HCT116 (cell line): Measurements from ENCODE around the gene DPF3. TPM values are rescaled to one million over a fixed set of nuclear protein-coding genes. Genes with fewer than 3 reads are reported as not detected.

ENCODE experiments used
- ATAC-seq: fragments of 200-7000 bp; cut with Tn5 transposase; 2 replicates; pipeline ENCODE4 v1.9.1; 2020; ENCODE audit warnings: mild to moderate bottlenecking, moderate library complexity
- BruUV-seq: library from RNA; stranded (reverse); fragments of 400-500 nt; replicated peaks from 2 replicates; lab custom pipeline; 2021; lab: Mats Ljungman, UMichigan
- CTCF ChIA-PET: fragments of 300-600 bp; sonication (Branson Sonifier 250); formaldehyde crosslinking; loops from one replicate; lab custom pipeline; 2021; ENCODE audit warnings: antibody characterized with exemption; lab: Charles Lee
- POLR2A ChIA-PET: fragments of 300-600, 350-600 bp; sonication (Branson Sonifier 250); formaldehyde crosslinking; loops from one replicate; lab custom pipeline; 2021; ENCODE audit warnings: antibody characterized with exemption; lab: Charles Lee
- RAD21 ChIA-PET, 2 experiments: fragments of 300-600 bp; sonication (Branson Sonifier 250); formaldehyde crosslinking; loops; one replicate each; lab custom pipeline; 2023; ENCODE audit warnings: low total read pairs in 2 of 2; ENCODE audit not compliant: uncharacterized antibody in 2 of 2, unreplicated experiment in 2 of 2, low non-redundant PET in 1 of 2; lab: Charles Lee
- DNase-seq: peaks from one replicate; pipeline ENCODE4 v3.0.0-alpha.2; 2010; ENCODE audit warnings: low read depth, low spot score
- H2AFZ ChIP-seq: fragments of 200-600 bp; shearing (Covaris generic), sonication (generic); 2 replicates; pipeline ENCODE4 v1.6.1; 2017; ENCODE audit warnings: low read depth, mixed run types, mixed read lengths, antibody characterized with exemption, low read length; ENCODE audit not compliant: poor library complexity, severe bottlenecking
- H3K27ac ChIP-seq: 2 replicates; pipeline ENCODE4 v1.5.1; 2012; ENCODE audit warnings: low read depth, low read length
- H3K27me3 ChIP-seq: fragments of 200-600 bp; sonication (generic); 2 replicates; pipeline ENCODE4 v1.6.1; 2016; ENCODE audit warnings: mixed run types, low read length, mixed read lengths; ENCODE audit not compliant: insufficient read depth
- H3K36me3 ChIP-seq, 2 experiments: fragments of 200-500 bp in 1 of 2; fragments of 200-600 bp in 1 of 2; sonication (Bioruptor generic) in 1 of 2; sonication (generic) in 1 of 2; 2 replicates each; pipeline versions ENCODE4 v1.5.1 to v1.6.1; 2014 to 2016; ENCODE audit warnings: low read length in 2 of 2, inconsistent platforms in 1 of 2, mixed read lengths in 1 of 2, mixed run types in 1 of 2; ENCODE audit not compliant: insufficient read depth in 2 of 2, control insufficient read depth in 1 of 2
- H3K4me1 ChIP-seq, 2 experiments: fragments of 200-600 bp in 1 of 2; sonication (generic) in 1 of 2; 2 replicates each; pipeline versions ENCODE4 v1.5.1 to v1.6.1; 2012 to 2017; ENCODE audit warnings: low read length in 2 of 2, inconsistent platforms in 1 of 2, mild to moderate bottlenecking in 1 of 2, mixed read lengths in 1 of 2, mixed run types in 1 of 2, moderate library complexity in 1 of 2; ENCODE audit not compliant: insufficient read depth in 2 of 2, control insufficient read depth in 1 of 2
- H3K4me2 ChIP-seq: fragments of 200-600 bp; sonication (generic); 2 replicates; pipeline ENCODE4 v1.6.1; 2017; ENCODE audit warnings: mixed run types, low read length, mixed read lengths
- H3K4me3 ChIP-seq, 2 experiments: fragments of 200-600 bp in 1 of 2; sonication (generic) in 1 of 2; replicated peaks in 1 of 2; 2 replicates each; pipeline ENCODE4 v1.5.1; 2011 to 2016; ENCODE audit warnings: low read length in 2 of 2, control low read depth in 1 of 2, low read depth in 1 of 2, mild to moderate bottlenecking in 1 of 2, mixed read lengths in 1 of 2, mixed run types in 1 of 2
- H3K79me2 ChIP-seq: fragments of 200-600 bp; sonication (generic); 2 replicates; pipeline ENCODE4 v1.6.1; 2017; ENCODE audit warnings: mild to moderate bottlenecking, mixed run types, low read length, moderate library complexity, mixed read lengths; ENCODE audit not compliant: insufficient read depth
- H3K9ac ChIP-seq: fragments of 200-600 bp; sonication (generic); 2 replicates; pipeline ENCODE4 v1.6.1; 2016; ENCODE audit warnings: low read length, mixed read lengths
- H3K9me2 ChIP-seq: fragments of 200-600 bp; sonication (generic), shearing (Covaris generic); 2 replicates; pipeline ENCODE4 v1.6.1; 2017; ENCODE audit warnings: mixed run types, mild to moderate bottlenecking, moderate library complexity; ENCODE audit not compliant: insufficient read depth
- H3K9me3 ChIP-seq, 2 experiments: fragments of 200-500 bp in 1 of 2; fragments of 200-600 bp in 1 of 2; sonication (Bioruptor generic) in 1 of 2; sonication (generic) in 1 of 2; 2 replicates each; pipeline ENCODE4 v1.6.1; 2014 to 2017; ENCODE audit warnings: low read length in 2 of 2, mixed read lengths in 2 of 2, inconsistent platforms in 1 of 2, low read depth in 1 of 2, mild to moderate bottlenecking in 1 of 2, mixed run types in 1 of 2, moderate library complexity in 1 of 2; ENCODE audit not compliant: control insufficient read depth in 1 of 2, insufficient read depth in 1 of 2
- H4K20me1 ChIP-seq: fragments of 200-600 bp; sonication (generic), shearing (Covaris generic); 2 replicates; pipeline ENCODE4 v1.6.1; 2017; ENCODE audit warnings: mixed run types, mild to moderate bottlenecking, moderate library complexity; ENCODE audit not compliant: insufficient read depth
- ATF3 ChIP-seq: IDR thresholded peaks from 2 replicates; pipeline ENCODE4 v1.6.1; 2012
- CBX3 ChIP-seq: IDR thresholded peaks from 2 replicates; pipeline ENCODE4 v1.6.1; 2012; ENCODE audit warnings: low read depth
- CEBPB ChIP-seq: IDR thresholded peaks from 2 replicates; pipeline ENCODE4 v1.6.1; 2012; ENCODE audit warnings: low read depth
- CTCF ChIP-seq, 3 experiments: fragments of 200-600 bp in 1 of 3; sonication (generic) in 1 of 3; IDR thresholded peaks in 2 of 3; conservative IDR thresholded peaks in 1 of 3; 2 replicates each; pipeline ENCODE4 v1.5.1; 2012 to 2017; ENCODE audit warnings: low read depth in 2 of 3, low read length in 2 of 3, antibody characterized with exemption in 1 of 3, borderline replicate concordance in 1 of 3, control low read depth in 1 of 3, mild to moderate bottlenecking in 1 of 3, mixed read lengths in 1 of 3, mixed run types in 1 of 3, moderate library complexity in 1 of 3; ENCODE audit not compliant: insufficient read depth in 1 of 3
- EGR1 ChIP-seq: IDR thresholded peaks from 2 replicates; pipeline ENCODE4 v1.6.1; 2012; ENCODE audit warnings: low read depth
- EZH2 ChIP-seq: fragments of 200-600 bp; sonication (generic); IDR thresholded peaks from 2 replicates; pipeline ENCODE4 v1.6.1; 2017; ENCODE audit warnings: antibody characterized with exemption, mixed run types
- FOSL1 ChIP-seq: IDR thresholded peaks from 2 replicates; pipeline ENCODE4 v1.6.1; 2012; ENCODE audit warnings: low read depth
- JUND ChIP-seq: IDR thresholded peaks from 2 replicates; pipeline ENCODE4 v1.6.1; 2012
- MAX ChIP-seq: IDR thresholded peaks from 2 replicates; pipeline ENCODE4 v1.6.1; 2012
- POLR2A ChIP-seq: IDR thresholded peaks from 2 replicates; pipeline ENCODE4 v1.7.0; 2011; ENCODE audit warnings: borderline replicate concordance; ENCODE audit not compliant: insufficient read depth, insufficient read length; ENCODE audit errors: extremely low read depth
- RAD21 ChIP-seq: IDR thresholded peaks from 2 replicates; pipeline ENCODE4 v1.6.1; 2012; ENCODE audit warnings: low read depth, mild to moderate bottlenecking
- REST ChIP-seq: IDR thresholded peaks from 2 replicates; pipeline ENCODE4 v1.6.1; 2012; ENCODE audit warnings: low read depth
- SRF ChIP-seq: IDR thresholded peaks from 2 replicates; pipeline ENCODE4 v1.6.1; 2012; ENCODE audit warnings: low read depth
- ZNF274 ChIP-seq: fragments of 200-500 bp; sonication (Bioruptor generic); IDR thresholded peaks from 2 replicates; pipeline ENCODE4 v1.6.1; 2014; ENCODE audit warnings: mild to moderate bottlenecking, low read depth, low read length, inconsistent platforms
- intact Hi-C: fragments of 100-400 bp; cut with micrococcal nuclease; formaldehyde crosslinking; loops from 2 replicates; pipeline ENCODE4 v1.10.0; 2022
- total RNA-seq: library from RNA; stranded (reverse); gene quantifications from one replicate; pipeline ENCODE4 v1.2.1, GENCODE V29; 2021; ENCODE audit not compliant: unreplicated experiment

The DPF3 gene
- total RNA-seq, 1 experiment from 2014 or later = 0.27 TPM

GRCh38 chr14:72909163-72909562, 15.3 kb upstream of the DPF3 start:
- POLR2A ChIA-PET = interaction anchor here (1.4 kb wide), 1 partner anchor 15 kb away, joined by 3 read pairs; the partner anchor contains the start of gene DPF3
- no peak for ATAC-seq
- peaks cover 3 to 25% of the 10 kb centered on the region in 2 experiments for H3K4me1 ChIP-seq
- H3K9me3 ChIP-seq = no peaks in the 10 kb centered on the region
- H3K9ac ChIP-seq = no peak overlapping the region
- RAD21 ChIA-PET = interaction anchor here in 1 of 2 experiments (0.6 kb wide), 1 partner anchor 24 kb away, joined by 3 read pairs; no protein-coding TSS in a partner anchor
- H2AFZ ChIP-seq = no peak overlapping the region
- no peaks in the 10 kb centered on the region for H4K20me1 ChIP-seq
- TF ChIP-seq JUND (no peak), ZNF274 (no peak), CEBPB (no peak), RAD21 (no peak), POLR2A (no peak), CBX3 (no peak), CTCF (IDR thresholded peaks at IDR 0.05 in 2 of 3, conservative IDR thresholded peaks at IDR 0.05 in 1 of 3; ENCODE audit: borderline replicate concordance in 1 of 3, insufficient read depth in 1 of 3, low read depth in 2 of 3, low read length in 2 of 3) (no peak), EGR1 (no peak), REST (no peak), ATF3 (no peak), EZH2 (no peak), SRF (no peak), FOSL1 (no peak), MAX (no peak)
- H3K4me3 ChIP-seq = no peak overlapping the region
- intact Hi-C loops = loop anchor here (10.0 kb wide), 1 partner anchor 566 kb away; no protein-coding TSS in a partner anchor
- no peaks in the 10 kb centered on the region for H3K9me2 ChIP-seq
- no peaks in the 10 kb centered on the region for H3K79me2 ChIP-seq
- H3K4me2 ChIP-seq = no peak overlapping the region
- H3K27me3 ChIP-seq = no peaks in the 10 kb centered on the region
- no peak for DNase-seq
- H3K36me3 ChIP-seq = no peaks in the 10 kb centered on the region
- BruUV-seq = no TSS peak
- H3K27ac ChIP-seq = no peak overlapping the region
- CTCF ChIA-PET = interaction anchor here (0.8 to 2.3 kb wide), 2 partner anchors 392 to 395 kb away, joined by 3 to 6 read pairs; no protein-coding TSS in a partner anchor
